Natural killer cell (primary cell): Measurements from ENCODE around the gene NFATC3. TPM values are rescaled to one million over a fixed set of nuclear protein-coding genes. Genes with fewer than 3 reads are reported as not detected.

Experiments
- ATAC-seq, 3 donors: fragments of 150-1000 bp in 2 of 3; fragments of 200-7000 bp in 1 of 3; cut with Tn5 transposase; 1 replicate in 1 of 3; 2 replicates in 2 of 3; pipeline ENCODE4 v1.10.0; 2021; ENCODE audit warnings: mild to moderate bottlenecking in 2 of 3, moderate library complexity in 2 of 3
- DNase-seq, 2 donors: peaks; one replicate each; pipeline versions ENCODE4 v3.0.0 to v3.0.0-alpha.2; 2013 to 2021; ENCODE audit warnings: mixed read lengths in 1 of 2
- H3K27ac ChIP-seq: one replicate; pipeline ENCODE4 v1.5.1; 2013; ENCODE audit warnings: mild to moderate bottlenecking, low read length
- H3K27me3 ChIP-seq: one replicate; pipeline ENCODE4 v1.6.1; 2013; ENCODE audit warnings: low read length; ENCODE audit not compliant: control insufficient read depth, insufficient read depth
- H3K36me3 ChIP-seq: one replicate; pipeline ENCODE4 v1.6.1; 2013; ENCODE audit warnings: low read length; ENCODE audit not compliant: control insufficient read depth, insufficient read depth
- H3K4me1 ChIP-seq: one replicate; pipeline ENCODE4 v1.6.1; 2013; ENCODE audit warnings: low read length; ENCODE audit not compliant: control insufficient read depth, insufficient read depth
- H3K4me3 ChIP-seq: one replicate; pipeline ENCODE4 v1.5.1; 2013; ENCODE audit warnings: low read length
- H3K9me3 ChIP-seq: one replicate; pipeline ENCODE4 v1.6.1; 2013; ENCODE audit warnings: low read length; ENCODE audit not compliant: control insufficient read depth, insufficient read depth
- H3K27ac Mint-ChIP-seq, 2 donors: one replicate each; pipeline ENCODE4 v1.8.0; 2022; ENCODE audit warnings: mild to moderate bottlenecking in 2 of 2, mixed read lengths in 2 of 2, moderate library complexity in 1 of 2
- H3K27me3 Mint-ChIP-seq, 2 donors: one replicate each; pipeline ENCODE4 v1.8.0; 2022; ENCODE audit warnings: low read depth in 2 of 2, mixed read lengths in 2 of 2
- H3K36me3 Mint-ChIP-seq: one replicate; pipeline ENCODE4 v1.8.0; 2022; ENCODE audit warnings: mixed read lengths
- H3K4me1 Mint-ChIP-seq, 2 donors: one replicate each; pipeline ENCODE4 v1.8.0; 2022; ENCODE audit warnings: mixed read lengths in 2 of 2
- H3K4me3 Mint-ChIP-seq: one replicate; pipeline ENCODE4 v1.8.0; 2022; ENCODE audit warnings: mild to moderate bottlenecking, moderate library complexity, mixed read lengths
- H3K9me3 Mint-ChIP-seq, 2 donors: one replicate each; pipeline ENCODE4 v1.8.0; 2022; ENCODE audit warnings: mixed read lengths in 2 of 2
- WGBS: methylation state at CpG from one replicate; pipeline ENCODE4 v1.1.7; 2013; ENCODE audit warnings: missing lambda C conversion rate; ENCODE audit not compliant: insufficient coverage; 5-methylcytosine and 5-hydroxymethylcytosine counted together
- intact Hi-C: fragments of 100-400 bp; cut with micrococcal nuclease; formaldehyde crosslinking; loops from one replicate; pipeline ENCODE4 v1.14.2; 2022
- total RNA-seq, 4 donors: library from RNA; stranded (reverse); fragments of 120-200 nt in 1 of 4; gene quantifications; one replicate each; pipeline versions ENCODE4 v1.2.3 to v1.2.4, GENCODE V29; 2013 to 2022
- TF ChIP-seq, protein P1 (sequence below): fragments of 200-600 bp; IDR thresholded peaks from one replicate; pipeline ENCODE4 v1.8.0; 2022; ENCODE audit warnings: antibody characterized with exemption

NFATC3 gene
- total RNA-seq, 3 donors from 2014 or later (not counting 1 experiment from before 2014, with no cell fraction given) = 241 to 282 (median 263) TPM

DNA sequence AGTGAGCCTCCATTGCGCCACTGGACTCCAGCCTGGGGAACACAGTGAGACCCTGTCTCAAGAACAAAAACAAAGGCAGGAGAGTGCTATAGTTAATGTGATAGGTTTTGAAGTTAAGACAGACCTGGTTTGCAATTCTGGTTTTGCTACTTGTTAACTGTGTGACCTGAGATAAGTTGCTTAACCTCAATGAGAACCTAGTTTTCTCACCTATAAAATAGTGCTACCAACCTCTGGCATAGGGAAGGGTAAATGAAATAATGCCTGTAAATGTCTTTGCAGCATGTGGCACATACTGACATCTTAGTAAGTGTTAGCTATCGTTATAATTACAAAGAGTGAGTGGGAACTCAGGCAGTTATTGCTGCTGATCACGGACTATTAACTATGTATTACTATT, 29.8 kb upstream of the NFATC3 start:
- H3K4me1 ChIP-seq = peaks cover 33% of the 10 kb centered on the region
- no peaks in the 10 kb centered on the region for H3K27me3 ChIP-seq
- Mint-ChIP-seq H3K36me3 (peaks cover 15% of the 10 kb centered on the region), H3K27me3 (no peaks in the 10 kb centered on the region), H3K27ac (peak overlapping the region; percentile 73 to 79), H3K4me3 (peak overlapping the region; percentile 62), H3K4me1 (peaks cover 53 to 63% of the 10 kb centered on the region in 2 donors), H3K9me3 (no peaks in the 10 kb centered on the region)
- intact Hi-C loops = no loop called here
- ATAC-seq (peak in 2 of 3 donors; percentile 58 to 86), DNase-seq (no peak)
- H3K27ac ChIP-seq = no peak overlapping the region
- H3K9me3 ChIP-seq = no peaks in the 10 kb centered on the region
- TF ChIP-seq, protein P1, sequence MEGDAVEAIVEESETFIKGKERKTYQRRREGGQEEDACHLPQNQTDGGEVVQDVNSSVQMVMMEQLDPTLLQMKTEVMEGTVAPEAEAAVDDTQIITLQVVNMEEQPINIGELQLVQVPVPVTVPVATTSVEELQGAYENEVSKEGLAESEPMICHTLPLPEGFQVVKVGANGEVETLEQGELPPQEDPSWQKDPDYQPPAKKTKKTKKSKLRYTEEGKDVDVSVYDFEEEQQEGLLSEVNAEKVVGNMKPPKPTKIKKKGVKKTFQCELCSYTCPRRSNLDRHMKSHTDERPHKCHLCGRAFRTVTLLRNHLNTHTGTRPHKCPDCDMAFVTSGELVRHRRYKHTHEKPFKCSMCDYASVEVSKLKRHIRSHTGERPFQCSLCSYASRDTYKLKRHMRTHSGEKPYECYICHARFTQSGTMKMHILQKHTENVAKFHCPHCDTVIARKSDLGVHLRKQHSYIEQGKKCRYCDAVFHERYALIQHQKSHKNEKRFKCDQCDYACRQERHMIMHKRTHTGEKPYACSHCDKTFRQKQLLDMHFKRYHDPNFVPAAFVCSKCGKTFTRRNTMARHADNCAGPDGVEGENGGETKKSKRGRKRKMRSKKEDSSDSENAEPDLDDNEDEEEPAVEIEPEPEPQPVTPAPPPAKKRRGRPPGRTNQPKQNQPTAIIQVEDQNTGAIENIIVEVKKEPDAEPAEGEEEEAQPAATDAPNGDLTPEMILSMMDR = no peak
- no peak overlapping the region for H3K4me3 ChIP-seq
- peaks cover 37% of the 10 kb centered on the region for H3K36me3 ChIP-seq
- 85% methylated on average over 3 of the region's 3 CpGs for WGBS

DNA sequence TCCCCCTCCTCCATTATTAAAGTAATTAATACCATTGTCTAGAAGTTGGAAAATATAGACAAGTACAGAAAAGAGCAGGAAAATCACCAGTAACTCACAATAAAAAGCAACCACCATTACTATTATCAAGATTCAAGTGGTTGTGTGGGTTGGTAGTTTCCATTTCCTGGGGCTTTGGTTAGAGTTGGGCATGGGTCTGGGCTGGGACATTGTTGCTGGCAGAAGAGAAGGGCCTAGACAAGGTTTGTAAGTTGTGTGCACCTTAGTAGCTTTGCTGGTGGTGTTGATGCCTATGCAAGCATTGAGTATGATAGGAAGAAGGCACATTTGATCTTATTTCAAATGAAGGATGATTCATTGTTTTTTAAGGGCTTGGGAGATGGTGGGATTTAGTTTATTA, 25.4 kb upstream of the NFATC3 start:
- DNase-seq = no peak
- peak overlapping the region; percentile 92 to 93 for H3K27ac Mint-ChIP-seq
- no peak overlapping the region for H3K4me3 ChIP-seq
- no peak for ATAC-seq
- H3K4me1 ChIP-seq = peaks cover 71% of the 10 kb centered on the region
- no peaks in the 10 kb centered on the region for H3K36me3 Mint-ChIP-seq
- H3K27me3 ChIP-seq = no peaks in the 10 kb centered on the region
- H3K36me3 ChIP-seq = peaks cover 9% of the 10 kb centered on the region
- peak overlapping the region; percentile 66 for H3K27ac ChIP-seq
- TF ChIP-seq, protein P1 = no peak
- intact Hi-C loops = loop anchor here (5.0 to 10.0 kb wide), 2 partner anchors 38 to 255 kb away; partner anchors contain the start of genes DDX28, DUS2, RANBP10 and TSNAXIP1
- H3K27me3 Mint-ChIP-seq = no peaks in the 10 kb centered on the region
- peaks cover 82 to 86% of the 10 kb centered on the region in 2 donors for H3K4me1 Mint-ChIP-seq
- H3K9me3 Mint-ChIP-seq = no peaks in the 10 kb centered on the region
- H3K4me3 Mint-ChIP-seq = peak overlapping the region; percentile 62
- no peaks in the 10 kb centered on the region for H3K9me3 ChIP-seq

DNA sequence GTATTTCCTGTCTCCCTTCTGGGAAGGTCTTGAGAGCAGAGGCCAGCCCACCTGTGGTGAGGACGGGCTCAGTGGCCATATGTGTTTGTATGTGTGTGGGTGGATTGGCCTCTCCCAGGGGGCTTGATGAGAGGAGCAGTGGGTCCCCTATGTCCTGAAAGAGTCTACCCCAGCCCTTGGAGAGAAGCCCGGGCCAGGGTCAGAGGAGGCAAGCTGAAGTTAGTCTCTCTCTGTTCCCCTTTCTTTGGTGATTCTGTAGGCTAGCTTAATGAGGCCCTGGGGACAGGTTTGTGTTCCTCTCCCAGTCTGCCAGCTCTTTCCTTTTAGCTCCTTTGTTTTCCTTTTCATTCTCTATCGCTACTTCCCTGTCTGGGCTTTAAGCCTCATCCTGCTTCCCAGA, 23.8 kb upstream of the NFATC3 start:
- Mint-ChIP-seq H3K4me1 (peaks cover 81 to 83% of the 10 kb centered on the region in 2 donors), H3K4me3 (peak overlapping the region; percentile 81), H3K27ac (peak overlapping the region; percentile 92 to 93), H3K27me3 (no peaks in the 10 kb centered on the region), H3K9me3 (no peaks in the 10 kb centered on the region), H3K36me3 (no peaks in the 10 kb centered on the region)
- DNase-seq = no peak
- H3K4me1 ChIP-seq = peaks cover 76% of the 10 kb centered on the region
- H3K9me3 ChIP-seq = no peaks in the 10 kb centered on the region
- no peaks in the 10 kb centered on the region for H3K27me3 ChIP-seq
- intact Hi-C loops = loop anchor here (5.0 to 10.0 kb wide), 2 partner anchors 39 to 257 kb away; partner anchors contain the start of genes DDX28, DUS2, RANBP10 and TSNAXIP1
- H3K4me3 ChIP-seq = no peak overlapping the region
- 69% methylated on average over 3 of the region's 3 CpGs for WGBS
- no peak for ATAC-seq
- H3K36me3 ChIP-seq = peaks cover 8% of the 10 kb centered on the region
- H3K27ac ChIP-seq = peak overlapping the region; percentile 66
- TF ChIP-seq, protein P1 = no peak

DNA sequence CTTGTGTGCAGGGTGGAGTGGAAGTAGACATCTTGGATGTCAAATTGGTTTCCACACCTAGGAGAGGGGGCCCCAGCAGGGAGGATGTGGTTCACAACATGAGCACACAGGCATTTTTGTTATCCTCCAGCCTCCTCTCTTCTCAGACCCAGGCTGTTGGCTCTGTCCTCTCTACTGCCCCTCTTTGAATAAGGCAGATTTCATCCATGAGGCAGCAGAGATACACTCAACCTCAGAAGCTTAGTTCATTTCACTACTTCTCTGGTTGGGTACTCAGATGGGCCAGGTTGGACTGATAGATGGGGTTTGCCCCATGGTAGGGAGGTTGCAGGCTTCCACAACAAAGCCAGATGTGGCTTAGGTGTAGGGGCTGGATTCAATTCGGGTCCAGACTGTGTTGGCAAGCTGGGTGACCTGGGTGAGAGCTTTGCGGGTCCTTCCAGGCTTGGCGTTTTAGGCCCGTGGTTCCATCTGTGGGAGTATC, 22.2 kb upstream of the NFATC3 start:
- Mint-ChIP-seq H3K4me3 (peak overlapping the region; percentile 83), H3K27ac (peak overlapping the region; percentile 92 to 93), H3K36me3 (no peaks in the 10 kb centered on the region), H3K4me1 (peaks cover 83 to 87% of the 10 kb centered on the region in 2 donors), H3K27me3 (no peaks in the 10 kb centered on the region), H3K9me3 (no peaks in the 10 kb centered on the region)
- Histone ChIP-seq H3K36me3 (peaks cover 12% of the 10 kb centered on the region), H3K4me3 (no peak overlapping the region), H3K27me3 (no peaks in the 10 kb centered on the region), H3K4me1 (peaks cover 81% of the 10 kb centered on the region), H3K27ac (peak overlapping the region; percentile 47), H3K9me3 (no peaks in the 10 kb centered on the region)
- ATAC-seq = peak; percentile 74 to 87 (median 82)
- intact Hi-C loops = loop anchor here (1.0 to 10.0 kb wide), 4 partner anchors 11 to 258 kb away; partner anchors contain the start of genes DDX28, DUS2, NFATC3 and RANBP10
- TF ChIP-seq, protein P1 = peak; percentile 15
- peak; percentile 58 to 70 for DNase-seq
- 18% methylated on average over 4 of the region's 4 CpGs for WGBS
